ENCODE results near the gene NUP98. TPM values are rescaled to one million over a fixed set of nuclear protein-coding genes. Genes with fewer than 3 reads are reported as not detected.
"Not testable (repeated sequence)": the region's sequence is repeated elsewhere in the genome, so short reads cannot be mapped to it uniquely, and the experiment has no call there.

NUP98 gene
- total RNA-seq, 1 experiment from 2014 or later = 121 TPM

DNA sequence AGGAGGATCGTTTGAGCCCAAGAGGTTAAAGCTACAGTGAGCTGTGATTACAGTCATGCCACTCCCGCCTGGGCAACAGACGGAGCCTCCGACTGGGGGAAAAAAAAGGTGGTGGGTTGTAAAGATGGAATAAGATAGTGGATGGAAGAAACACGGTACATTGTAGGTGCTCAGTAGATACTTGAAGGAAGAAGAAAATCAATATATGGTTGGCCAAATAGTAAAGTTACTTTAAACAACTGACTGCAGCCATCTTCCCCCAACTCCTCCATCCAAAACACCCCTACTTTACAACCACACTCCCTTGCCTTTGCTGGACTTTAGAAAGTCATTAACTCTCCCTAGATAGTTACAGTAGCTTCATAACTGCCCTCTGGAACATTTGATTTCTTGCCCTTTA lies 2.5 kb upstream of the NUP98 start:
- no peak for DNase-seq (ENCODE audit: low read depth)

DNA sequence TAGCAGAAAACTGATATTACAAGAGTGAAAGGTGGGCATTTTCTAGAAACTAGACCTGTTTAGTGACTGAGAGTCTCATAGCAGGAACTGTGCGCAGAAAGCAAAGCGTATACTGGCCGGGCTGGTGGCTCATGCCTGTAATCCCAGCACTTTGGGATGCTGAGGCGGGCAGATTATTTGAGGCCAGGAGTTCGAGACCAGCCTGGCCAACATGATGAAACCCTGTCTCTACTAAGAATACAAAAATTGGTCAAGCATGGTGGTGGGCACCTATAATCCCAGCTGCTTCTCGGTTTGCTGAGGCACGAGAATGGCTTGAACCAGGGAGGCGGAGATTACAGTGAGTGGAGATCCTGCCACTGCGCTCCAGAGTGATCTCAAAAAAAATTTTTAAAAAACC lies 1.8 kb upstream of the NUP98 start:
- DNase-seq (ENCODE audit: low read depth) = no peak

DNA sequence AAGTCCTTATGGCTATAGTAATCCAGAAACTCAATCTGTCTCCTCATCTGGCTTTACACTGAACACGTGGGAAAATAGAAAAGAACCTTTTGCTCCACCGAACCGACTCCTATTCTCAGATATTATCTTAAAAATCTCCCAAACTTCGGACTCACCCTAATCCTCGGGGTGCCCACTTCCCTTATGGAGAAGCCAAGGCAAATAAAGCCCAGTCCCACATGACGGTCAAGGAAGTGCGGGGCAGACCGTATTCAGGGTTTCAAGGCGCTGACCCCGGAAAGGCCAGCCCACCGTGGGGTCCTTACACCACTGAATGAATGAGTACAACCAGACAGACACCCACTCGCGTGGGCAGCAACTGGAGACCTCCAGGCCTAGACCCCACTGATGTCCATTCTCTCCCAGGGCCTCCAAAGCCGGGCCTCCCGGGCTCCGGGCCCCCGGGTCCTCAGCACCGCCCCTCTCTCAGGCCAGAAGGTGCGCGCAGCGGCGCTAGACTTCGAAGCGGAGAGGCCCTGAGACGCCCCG lies 489 bp downstream of the NUP98 start:
- no peak for DNase-seq (ENCODE audit: low read depth)

DNA sequence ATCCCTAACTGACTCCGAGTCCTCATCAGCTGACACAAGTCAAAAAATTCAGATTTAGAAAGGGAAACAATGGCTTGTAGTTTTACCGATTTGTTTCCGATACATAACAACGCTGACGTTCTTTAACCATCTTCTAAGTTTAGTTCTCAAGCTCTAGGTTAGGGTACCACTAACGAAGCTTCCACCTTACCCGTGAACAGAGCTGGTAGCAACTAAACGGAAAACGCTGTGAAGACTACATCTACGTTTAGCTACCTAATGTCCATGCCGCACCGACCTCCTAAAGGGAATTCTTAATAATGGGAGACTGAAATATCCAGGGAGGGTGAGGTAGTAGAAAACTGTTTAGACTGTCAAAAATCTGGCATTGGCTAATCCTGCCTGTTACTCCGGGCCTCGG lies 1.0 kb downstream of the NUP98 start:
- DNase-seq (ENCODE audit: low read depth) = no peak

DNA sequence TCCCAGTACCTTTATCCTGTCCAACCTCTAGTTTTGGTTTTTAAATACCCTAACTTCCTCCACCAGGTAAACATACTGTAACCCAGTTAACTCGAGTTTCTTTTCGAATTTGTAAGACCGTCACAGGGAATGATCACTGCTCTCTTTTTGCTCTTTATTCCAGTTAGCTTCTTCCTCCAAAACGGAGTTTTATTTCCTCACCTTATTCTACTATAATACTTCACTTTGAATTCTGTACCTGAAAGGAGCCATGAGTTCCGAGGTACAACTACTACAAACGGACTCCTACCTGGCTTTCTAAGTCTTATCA lies 1.4 kb downstream of the NUP98 start:
- DNase-seq (ENCODE audit: low read depth) = no peak

DNA sequence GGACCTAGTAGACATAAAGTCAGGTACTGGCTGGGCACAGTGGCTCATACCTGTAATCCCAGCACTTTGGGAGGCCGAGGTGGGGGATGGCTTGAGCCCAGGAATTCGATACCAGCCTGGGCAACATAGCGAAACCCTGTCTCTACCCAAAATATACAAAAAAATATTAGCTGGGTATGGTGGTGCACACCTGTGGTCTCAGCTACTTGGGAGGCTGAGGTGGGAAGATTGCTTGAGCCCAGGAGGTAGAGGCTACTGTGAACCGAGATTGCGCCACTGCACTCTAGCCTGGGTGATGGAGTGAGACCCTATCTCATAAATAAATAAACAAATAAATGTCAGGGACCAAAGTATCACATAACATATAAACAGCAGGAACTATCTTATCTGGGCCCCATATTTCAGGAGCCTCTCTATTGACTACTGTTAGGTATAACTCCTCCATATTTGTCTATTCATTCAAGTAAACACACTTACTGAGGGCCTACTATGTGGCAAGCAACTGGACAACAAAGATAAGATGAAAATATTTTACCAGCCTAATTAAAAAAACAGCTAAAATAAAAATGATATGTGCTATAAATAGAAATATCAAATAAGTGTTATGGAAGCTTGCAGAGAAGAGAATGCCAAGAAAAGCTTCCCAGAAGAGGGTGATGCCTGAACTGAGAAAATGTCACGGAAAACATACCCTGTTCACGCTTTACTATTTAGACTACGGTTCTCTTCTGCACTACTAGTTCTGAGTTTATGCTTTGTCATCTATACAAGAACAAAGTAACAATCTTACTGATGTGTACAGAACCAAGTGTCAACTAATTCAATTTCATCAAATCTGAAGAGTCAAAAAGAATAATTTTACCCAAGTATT lies 2.0 kb downstream of the NUP98 start:
- no peak for DNase-seq (ENCODE audit: low read depth)

DNA sequence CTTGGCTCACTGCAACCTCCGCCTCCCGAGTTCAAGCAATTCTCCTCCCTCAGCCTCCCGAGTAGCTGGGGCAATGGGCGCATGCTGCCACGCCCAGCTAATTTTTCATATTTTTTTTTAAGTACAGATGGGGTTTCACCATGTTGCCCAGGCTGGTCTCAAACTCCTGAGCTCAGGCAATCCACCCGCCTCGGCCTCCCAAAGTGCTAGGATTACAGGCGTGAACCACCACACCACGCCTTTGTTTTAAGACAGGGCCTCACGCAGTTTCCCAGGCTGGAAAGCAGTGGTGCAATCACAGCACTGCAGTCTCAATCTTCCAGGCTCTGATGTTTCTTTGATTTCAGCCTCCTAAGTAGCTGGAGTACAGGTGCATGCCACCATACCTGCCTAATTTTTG lies 3.0 kb downstream of the NUP98 start:
- not testable (repeated sequence) for DNase-seq (ENCODE audit: low read depth)

DNA sequence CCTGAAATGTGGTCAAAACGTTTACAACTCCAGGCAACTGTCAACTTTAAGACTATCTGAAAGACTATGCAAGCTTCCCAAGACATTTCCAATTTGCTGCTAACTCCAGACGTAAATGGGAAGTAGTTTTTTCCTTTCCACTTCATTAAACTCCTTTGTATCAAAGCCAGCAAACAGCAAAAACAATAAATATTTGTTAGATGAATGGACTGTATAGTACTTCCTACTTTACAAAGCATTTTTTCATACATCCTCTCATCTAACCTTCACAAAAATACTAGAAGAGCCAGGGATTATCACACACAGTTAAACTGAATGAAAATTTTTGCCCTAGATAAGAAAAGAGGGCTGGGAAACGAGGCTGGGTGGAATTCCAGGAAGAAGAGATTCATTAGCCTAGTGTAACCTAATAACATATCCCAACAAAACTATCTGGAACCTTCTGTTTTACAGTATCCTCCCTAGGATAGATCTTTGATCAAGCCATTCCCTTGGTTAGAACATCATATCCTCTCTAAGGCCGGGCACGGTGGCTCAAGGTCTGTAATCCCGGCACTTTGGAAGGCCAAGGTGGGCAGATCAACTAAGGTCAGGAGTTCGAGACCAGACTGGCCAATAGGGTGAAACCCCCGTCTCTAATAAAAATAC lies 10.4 kb downstream of the NUP98 start:
- DNase-seq (ENCODE audit: low read depth) = no peak

DNA sequence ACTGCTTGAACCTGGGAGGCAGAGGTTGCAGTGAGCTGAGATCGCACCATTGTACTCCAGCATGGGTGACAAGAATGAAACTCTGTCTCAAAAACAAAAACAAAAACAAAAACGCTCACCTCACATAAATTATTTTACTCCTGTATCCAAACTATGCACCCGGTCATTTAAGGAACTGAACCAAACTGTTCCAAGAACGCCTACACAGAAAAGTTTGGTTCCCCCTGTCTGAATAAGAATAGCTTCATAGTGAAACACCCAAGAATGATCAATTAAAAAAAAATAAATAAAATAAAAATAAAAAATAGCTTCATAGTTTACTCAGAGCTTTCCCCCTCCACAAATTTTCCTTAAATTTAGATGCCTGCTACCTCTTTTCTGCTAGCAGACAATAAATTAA lies 13.7 kb downstream of the NUP98 start:
- DNase-seq (ENCODE audit: low read depth) = no peak

DNA sequence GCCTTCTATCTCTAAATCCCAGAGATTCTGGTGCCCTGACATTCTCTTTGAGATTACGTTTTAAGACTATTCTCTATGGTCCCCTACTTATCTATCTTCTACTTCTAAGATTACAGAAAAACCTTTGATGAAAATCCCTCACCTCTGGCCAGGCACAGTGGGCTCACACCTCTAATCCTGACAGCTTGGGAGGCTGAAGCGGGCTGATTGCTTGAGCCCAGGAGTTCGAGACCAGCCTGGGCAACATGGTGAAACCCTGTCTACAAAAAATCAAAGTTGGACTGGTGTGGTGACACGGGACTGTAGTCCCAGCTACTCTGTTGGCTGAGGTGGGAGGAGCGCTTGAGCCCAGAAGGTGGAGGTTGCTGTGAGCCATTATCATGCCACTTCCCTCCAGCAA lies 14.4 kb downstream of the NUP98 start:
- no peak for DNase-seq (ENCODE audit: low read depth)

DNA sequence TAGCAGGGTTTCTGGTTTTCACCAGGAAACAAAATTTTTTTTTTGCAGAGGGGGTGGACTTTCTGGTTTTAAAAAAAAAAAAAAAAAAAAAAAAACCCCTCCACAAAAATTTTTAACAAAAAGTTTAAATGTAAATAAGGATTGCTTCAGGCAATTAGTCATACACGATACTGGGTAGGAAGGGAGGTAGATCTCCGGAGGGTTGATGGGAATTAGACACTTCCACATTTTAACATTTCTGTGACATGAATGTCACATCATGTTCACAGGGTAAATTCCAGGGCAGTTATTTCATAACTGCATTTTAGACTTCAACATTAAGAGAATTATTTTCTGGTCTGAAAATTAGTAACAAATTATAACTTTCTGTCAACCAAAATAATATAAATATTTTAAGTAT lies 15.9 kb downstream of the NUP98 start:
- peak; percentile 36 for DNase-seq (ENCODE audit: low read depth)

DNA sequence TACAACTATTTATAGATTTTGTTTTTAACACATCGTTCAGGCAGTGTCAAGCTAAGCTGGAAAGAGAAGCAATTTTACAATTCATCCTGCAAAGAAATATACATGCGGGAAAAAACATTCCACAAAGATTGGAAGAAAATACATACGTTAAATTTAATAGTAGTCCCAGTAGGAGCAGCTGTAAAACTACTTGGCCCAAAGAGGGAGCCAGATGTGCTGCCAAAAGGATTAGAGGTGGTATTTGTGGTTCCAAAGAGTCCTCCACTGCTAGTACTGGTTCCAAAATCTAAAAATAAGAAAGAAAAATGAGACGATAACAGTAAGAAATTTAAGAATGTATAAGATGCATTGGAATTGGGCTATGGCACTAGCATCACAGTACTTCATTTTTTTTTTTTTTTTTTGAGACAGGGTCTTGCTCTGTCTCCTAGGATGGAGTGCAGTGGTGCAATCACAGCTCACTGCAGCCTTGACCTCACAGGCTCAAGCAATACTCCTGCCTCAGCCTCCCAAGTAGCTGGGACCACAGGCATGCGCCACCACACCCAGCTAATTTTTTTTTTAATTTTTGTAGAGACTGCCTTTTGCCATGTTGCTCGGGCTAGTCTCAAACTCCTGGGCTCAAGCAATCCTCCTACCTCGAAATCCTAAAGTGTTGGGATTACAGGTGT lies 21.5 kb downstream of the NUP98 start:
- peak; percentile 45 for DNase-seq (ENCODE audit: low read depth)

DNA sequence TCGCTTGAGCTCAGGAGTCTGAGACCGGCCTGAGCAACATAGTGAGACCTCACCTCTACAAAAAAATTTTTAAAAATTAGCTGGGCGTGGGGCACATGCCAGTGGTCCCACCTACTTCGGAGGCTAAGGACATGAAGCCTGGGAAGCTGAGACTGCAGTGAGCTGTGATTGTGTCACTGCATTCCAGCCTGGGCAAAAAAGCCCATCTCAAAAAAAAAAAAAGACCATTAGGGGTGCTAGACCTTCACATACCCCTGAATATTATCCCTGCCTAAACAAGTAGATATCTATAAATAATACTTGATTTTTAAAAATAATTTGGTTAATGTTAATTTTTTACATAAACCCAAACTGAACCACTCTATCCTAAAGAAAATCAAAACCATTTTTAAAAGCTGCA lies 24.2 kb downstream of the NUP98 start:
- DNase-seq (ENCODE audit: low read depth) = no peak

DNA sequence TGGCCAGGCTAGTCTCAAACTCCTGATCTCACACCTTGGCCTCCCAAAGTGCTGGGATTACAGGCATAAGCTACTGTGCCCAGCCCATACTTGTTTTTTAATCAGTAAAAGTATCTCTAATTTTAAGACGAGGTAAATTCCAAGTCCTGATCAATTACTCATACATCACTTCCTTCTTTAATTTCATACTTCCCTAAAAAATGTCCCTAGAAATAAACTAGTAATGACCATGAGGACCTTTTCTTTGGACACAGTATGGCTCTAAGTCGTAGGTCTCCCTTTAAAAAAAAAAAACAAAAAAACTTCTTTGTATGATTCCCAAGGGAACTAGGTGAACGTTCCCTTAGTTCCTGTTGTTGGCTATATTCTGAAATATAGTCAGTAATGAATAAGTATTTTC lies 29.8 kb downstream of the NUP98 start:
- no peak for DNase-seq (ENCODE audit: low read depth)

DNA sequence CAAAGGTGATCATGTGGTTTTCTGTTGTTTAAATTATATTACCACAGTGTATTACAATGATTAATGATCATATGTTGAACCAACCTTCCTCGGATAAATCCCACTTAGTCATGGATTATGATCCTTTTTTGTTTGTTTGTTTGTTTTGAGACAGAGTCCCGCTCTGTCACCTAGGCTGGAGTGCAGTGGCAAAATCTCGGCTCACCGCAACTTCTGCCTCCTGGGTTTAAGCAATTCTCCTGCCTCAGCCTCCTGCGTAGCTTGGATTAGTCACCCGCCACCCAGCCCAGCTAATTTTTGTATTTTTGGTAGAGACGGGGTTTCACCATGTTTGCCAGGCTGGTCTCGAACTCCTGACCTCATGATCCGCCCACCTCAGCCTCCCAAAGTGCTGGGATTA lies 30.5 kb downstream of the NUP98 start:
- not testable (repeated sequence) for DNase-seq (ENCODE audit: low read depth)

DNA sequence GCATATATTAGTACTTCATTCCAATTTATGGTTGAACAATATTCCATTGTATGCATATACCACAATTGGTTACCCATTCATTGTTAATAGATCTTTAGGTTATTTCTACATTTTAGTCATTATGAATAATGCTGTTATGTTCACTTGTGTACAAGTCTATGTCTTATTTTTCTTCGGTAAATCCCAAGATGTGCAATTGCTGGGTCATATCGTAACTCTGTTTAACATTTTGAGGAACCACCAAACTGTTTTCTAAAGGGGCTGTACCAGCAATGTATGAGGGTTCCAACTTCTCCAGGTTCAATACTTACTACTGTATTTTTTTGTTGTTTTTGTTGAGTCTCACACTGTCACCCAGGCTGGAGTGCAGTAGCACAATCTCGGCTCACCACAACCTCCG lies 33.1 kb downstream of the NUP98 start:
- DNase-seq (ENCODE audit: low read depth) = no peak

DNA sequence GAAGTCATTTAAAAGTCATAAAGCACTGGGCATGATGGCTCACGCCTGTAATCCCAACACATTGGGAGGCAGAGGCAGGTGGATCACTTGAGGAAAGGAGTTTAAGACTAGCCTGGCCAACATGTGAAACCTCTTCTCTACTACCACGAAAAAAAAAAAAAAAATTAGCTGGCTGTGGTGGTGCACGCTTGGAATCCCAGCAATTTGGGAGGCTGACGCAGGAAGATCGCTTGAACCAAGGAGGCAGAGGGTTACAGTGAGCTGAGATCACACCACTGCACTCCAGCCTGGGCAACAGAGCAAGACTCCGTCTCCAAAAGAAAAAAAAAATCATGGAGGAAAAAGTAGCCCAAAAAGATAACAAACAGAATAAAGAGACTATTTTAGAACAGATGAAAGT lies 42.2 kb downstream of the NUP98 start:
- no peak for DNase-seq (ENCODE audit: low read depth)

DNA sequence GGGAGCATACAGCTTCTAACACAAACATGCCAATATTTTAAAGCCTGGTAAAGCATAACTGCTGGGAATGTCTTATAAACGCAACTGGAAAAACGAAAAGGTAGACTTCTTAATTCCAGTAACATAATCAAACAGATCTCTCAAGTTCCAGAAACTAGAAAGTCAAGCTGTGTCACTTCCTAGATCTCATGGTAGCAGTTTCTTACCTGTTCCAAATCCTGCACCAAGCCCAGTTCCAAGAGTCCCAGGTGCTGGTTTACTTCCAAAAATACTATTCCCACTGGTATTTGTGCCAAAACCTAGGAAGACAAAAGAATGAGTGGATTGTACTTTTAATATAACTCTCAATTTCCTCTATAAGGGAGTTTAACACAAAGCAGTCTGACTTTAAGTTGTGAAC lies 44.2 kb downstream of the NUP98 start:
- DNase-seq (ENCODE audit: low read depth) = no peak

DNA sequence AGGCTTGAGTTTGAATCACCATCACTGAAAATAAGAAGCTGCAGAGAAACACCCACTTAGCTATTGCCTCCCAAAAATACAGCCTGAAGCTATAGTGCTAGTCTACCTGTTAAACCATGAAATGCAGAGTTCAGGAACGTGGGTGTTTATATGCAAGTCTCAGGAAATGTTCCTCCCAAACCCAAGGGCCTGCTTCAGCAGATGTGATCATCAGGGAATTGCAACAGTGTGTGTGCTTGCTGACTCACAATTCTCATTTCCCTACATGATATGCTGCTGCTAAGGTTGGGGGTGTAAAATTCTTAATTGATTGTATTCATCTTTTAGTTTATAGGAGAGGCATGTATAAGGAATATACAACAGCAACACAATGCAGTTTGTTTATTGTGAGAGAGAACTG lies 49.6 kb downstream of the NUP98 start:
- peak; percentile 64 for DNase-seq (ENCODE audit: low read depth)

DNA sequence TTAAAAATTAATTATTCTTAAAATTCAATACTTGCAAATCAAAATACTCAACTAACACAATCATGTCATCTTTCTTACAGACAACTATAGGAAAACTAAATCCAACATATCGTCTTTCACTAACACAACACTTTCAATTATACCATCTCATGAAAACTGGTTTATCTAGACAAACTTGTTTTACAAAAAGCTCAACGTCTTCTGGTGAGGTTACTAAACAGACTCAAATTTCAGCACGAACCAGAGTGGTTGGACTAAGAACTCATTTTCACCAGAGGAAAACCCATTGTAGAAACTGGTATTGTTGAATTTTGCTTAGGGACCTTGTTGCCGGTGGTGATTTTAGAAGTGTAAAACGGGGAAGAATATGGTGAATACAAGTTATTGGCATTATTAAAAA lies 52.2 kb downstream of the NUP98 start:
- DNase-seq (ENCODE audit: low read depth) = no peak

DNA sequence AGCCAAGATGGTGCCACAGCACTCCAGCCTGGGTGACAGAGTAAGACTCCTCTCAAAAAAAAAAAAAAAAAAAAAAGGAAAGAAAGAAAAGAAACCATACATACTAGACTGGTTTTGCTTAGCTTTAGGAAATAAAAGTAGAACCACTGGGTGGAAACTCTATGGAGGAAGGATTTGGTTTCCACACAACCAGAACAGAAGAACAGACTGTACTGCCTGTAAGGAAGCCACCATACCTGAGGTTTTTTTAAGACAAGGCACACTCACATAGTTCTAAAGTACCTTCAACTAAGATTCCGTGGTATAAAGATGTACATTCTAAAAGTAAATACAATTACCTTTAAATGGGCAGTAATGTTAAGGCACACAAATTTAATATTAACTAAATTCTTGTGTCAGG lies 58.6 kb downstream of the NUP98 start:
- DNase-seq (ENCODE audit: low read depth) = peak; percentile 1

DNA sequence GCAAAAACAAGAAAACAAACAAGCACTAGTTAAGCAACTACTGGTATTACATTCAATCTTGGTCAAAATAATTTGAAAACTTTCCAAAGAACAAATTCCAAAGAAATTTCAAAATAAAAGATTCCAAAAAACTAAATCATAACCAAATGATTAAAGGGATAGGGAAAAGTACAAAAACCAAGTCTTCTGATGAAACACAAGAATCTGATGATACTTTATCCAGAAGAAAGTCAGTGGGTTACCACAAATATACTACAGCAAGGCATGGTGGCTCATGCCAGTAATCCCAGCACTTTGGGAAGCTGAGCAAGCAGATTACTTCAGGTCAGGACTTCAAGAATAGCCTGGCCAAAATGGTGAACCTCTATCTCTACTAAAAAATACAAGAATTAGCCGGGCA lies 59.1 kb downstream of the NUP98 start:
- peak; percentile 66 for DNase-seq (ENCODE audit: low read depth)

All from LHCN-M2 (cell line).